Right ventricle myocardium inferior (tissue), 1 donor: ENCODE data around the gene FBXW2. TPM values are rescaled to one million over a fixed set of nuclear protein-coding genes. Genes with fewer than 3 reads are reported as not detected.
"Not testable (repeated sequence)": the region's sequence is repeated elsewhere in the genome, so short reads cannot be mapped to it uniquely, and the experiment has no call there.

Experiments
- ATAC-seq: fragments of 200-7000 bp; cut with Tn5 transposase; one replicate; pipeline ENCODE4 v1.9.1; 2020; ENCODE audit warnings: mild to moderate bottlenecking, moderate library complexity
- DNase-seq: peaks from one replicate; pipeline ENCODE4 v3.0.0; 2021; ENCODE audit errors: missing footprints
- intact Hi-C: fragments of 100-400 bp; cut with DNase I; formaldehyde crosslinking; loops from one replicate; pipeline ENCODE4 v1.11.0; 2022
- total RNA-seq: library from RNA; stranded (reverse); fragmentation: NEBNext Ultra II Directional; extraction: Animal tissue kit (Norgen Biotek cat#: 25700); gene quantifications from one replicate; pipeline ENCODE4 v1.2.1, GENCODE V29; 2021
- donor health status: DM: no; HTN: yes; CAD: no; lungs with severe emphysema.

The FBXW2 gene
- total RNA-seq, 1 donor from 2014 or later = 41.0 TPM

GRCh38 chr9:120756531-120756930 is 36.7 kb downstream of the FBXW2 start:
- intact Hi-C loops = no loop called here
- DNase-seq (no peak), ATAC-seq (no peak)

DNA sequence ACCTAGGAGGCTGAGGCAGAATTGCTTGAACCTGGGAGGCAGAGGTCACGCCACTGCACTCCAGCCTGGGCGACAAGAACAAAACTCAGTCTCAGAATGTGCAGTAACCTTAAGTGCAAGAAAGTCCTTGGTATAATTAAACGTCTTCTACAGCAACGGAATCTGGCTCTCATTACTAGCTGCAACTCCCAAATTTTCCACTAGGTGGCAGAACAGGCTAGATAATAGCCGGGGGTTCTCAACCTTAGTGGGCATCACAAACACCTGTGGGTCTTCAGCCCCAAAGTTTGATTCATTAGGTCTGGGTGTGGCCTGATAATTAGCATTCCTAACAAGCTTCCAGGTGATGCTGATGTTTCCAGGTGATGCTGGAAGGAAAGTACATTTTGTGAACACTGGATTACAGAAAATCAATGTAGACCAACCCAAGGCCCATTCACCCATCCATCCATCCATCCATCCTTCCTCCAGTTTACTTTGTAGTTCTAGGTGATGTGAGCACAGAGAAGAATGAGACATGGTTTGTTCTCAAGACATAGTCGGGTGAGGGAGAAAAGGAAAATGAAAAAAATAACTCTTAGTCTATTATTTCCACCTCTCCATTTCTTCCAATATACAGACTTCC is 37.3 kb downstream of the FBXW2 start:
- DNase-seq (no peak), ATAC-seq (peak; percentile 42)
- intact Hi-C loops = loop anchor here (2.0 kb wide), 1 partner anchor 305 kb away; no protein-coding TSS in a partner anchor

- ATAC-seq (no peak), DNase-seq (no peak)
- intact Hi-C loops = loop anchor here (2.0 kb wide), 1 partner anchor 306 kb away; no protein-coding TSS in a partner anchor
These were observed 38.2 kb downstream of the FBXW2 start for GRCh38 chr9:120755044-120755443.

DNA sequence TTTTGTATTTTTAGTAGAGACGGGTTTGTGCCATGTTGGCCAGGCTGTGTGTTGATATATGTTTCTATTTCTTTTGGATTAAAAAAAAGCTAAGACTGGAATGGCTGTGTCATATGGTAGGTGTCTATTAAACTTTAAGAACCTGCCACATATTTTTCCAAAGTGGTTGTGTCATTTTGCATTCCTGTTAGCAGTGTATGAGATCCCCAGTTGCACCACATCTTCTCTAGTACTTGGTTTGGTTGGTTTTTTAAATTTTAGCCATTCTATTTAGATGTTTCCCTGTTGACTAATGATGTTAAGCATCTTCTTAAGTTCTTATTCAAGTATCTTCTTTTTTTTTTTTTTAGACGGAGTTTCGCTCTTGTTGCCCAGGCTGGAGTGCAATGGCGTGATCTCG is 42.8 kb downstream of the FBXW2 start:
- intact Hi-C loops = no loop called here
- ATAC-seq (no peak), DNase-seq (no peak)

DNA sequence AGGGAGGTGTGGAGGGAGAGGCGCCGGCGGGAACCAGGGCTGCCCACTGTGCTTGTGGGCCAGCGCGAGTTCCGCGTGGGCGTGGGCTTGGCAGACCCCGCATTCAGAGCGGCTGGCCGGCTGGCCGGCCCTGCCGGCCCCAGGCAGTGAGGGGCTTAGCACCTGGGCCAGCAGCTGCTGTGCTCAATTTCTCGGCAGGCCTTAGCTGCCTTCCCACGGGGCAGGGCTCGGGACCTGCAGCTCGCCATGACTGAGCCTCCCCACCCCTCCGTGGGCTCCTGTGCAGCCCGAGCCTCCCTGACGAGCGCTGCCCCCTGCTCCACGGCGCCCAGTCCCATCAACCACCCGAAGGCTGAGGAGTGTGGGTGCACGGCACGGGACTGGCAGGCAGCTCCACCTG is 46.9 kb downstream of the FBXW2 start:
- DNase-seq, ATAC-seq, intact Hi-C loops: not testable (repeated sequence)

DNA sequence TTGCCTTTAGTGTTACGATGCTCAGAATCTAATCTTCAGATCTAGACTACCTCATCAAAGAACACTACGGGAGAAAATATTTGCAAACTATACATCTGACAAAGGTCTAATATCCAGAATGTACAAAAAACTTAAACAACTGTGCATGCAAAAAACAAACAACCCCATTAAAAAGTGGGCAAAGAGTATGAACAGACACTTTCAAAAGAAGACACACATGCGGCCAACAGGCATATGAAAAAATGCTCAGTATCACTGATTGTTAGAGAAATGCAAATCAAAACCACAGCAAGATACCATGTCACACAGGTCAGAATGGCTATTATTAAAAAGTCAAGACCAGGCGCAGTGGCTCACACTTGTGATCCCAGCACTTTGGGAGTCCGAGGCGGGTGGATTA is 47.9 kb downstream of the FBXW2 start:
- no peak for ATAC-seq
- no peak for DNase-seq
- intact Hi-C loops = no loop called here

DNA sequence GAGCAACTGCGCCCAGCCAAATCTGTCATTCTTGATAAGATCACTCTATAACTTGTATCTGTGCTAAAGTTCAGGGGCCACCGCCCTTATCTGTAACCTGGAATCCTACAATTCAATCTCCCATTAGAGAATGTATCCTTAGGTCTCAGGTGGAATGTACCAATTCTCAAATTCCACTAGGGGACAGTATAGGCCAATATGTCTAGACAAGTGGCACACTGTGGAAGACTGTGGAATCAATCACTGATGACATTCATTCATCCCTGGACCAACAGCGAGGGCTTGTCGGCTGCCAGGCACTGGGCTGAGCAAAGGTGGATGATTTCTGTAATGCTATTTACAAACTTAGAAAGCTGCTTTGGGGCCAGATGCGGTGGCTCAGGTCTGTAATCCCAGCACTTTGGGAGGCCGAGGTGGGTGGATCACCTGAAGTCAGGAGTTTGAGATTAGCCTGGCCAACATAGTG is 50.2 kb downstream of the FBXW2 start:
- intact Hi-C loops = no loop called here
- ATAC-seq (no peak), DNase-seq (no peak)

DNA sequence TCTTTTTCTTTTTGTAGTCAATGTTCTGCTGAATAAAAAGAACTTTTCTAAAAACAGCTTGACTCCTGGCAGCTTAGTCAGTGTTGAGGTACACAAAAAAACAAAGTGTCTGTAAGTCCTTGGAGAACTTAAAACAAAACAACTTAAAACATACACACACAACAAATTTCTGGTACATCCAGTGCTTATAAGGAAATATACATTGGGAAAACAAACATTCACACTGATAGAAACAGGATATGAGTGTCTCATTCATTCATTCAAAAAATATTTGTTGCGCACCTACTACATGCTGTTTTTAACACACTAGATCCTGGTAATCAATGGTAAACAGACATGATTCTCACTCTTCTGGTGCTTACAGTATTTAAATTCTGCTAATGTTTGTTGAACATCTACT is 51.5 kb downstream of the FBXW2 start:
- no peak for DNase-seq
- intact Hi-C loops = no loop called here
- ATAC-seq = no peak

DNA sequence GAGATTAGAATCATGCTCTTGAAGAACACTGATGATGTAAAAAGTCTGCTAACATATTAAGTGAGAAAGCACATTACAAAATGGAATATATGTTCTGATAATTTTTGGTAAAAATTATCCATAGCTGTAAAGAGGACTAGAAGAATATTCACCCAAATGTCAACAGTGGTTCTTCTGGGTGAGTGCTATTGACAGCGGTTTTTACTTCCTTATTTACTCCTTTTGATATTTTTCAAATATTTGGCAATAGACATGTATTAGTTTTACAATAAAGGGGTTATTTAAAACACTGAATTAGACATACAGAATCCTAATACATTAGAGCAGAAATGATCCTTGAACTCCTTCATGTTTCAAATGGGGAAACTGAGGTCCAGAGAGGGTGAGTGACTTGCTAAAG is 52.0 kb downstream of the FBXW2 start:
- no peak for ATAC-seq
- intact Hi-C loops = no loop called here
- DNase-seq = no peak

GRCh38 chr9:120740132-120740531 is 53.1 kb downstream of the FBXW2 start:
- no peak for DNase-seq
- intact Hi-C loops = no loop called here
- ATAC-seq = no peak

GRCh38 chr9:120737416-120738165 is 55.6 kb downstream of the FBXW2 start:
- intact Hi-C loops = loop anchor here (10.0 kb wide), 1 partner anchor 123 kb away; no protein-coding TSS in a partner anchor
- DNase-seq = no peak
- ATAC-seq = no peak

DNA sequence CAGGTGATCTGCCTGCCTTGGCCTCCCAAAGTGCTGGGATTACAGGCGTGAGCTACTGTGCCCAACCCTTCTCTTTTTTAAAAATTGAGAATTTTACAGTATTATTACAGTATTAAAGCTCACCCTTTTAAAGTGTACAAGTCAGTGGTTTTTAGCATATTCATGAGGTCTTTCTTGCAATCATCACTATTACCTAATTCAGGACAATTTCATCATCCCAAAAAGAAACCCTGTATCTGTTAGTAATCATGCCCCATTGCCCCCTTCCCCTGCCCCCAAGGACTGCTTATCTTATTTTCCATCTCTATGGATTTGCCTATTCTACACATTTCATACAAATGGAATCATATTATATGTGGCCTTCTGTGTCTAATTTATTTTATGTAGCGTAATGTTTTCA is 56.3 kb downstream of the FBXW2 start:
- no peak for ATAC-seq
- intact Hi-C loops = loop anchor here (10.0 kb wide), 1 partner anchor 122 kb away; no protein-coding TSS in a partner anchor
- DNase-seq = no peak

- DNase-seq (peak; percentile 66), ATAC-seq (no peak)
- intact Hi-C loops = loop anchor here (10.0 kb wide), 1 partner anchor 121 kb away; no protein-coding TSS in a partner anchor
These were observed 57.6 kb downstream of the FBXW2 start for GRCh38 chr9:120735415-120736126.

- DNase-seq = peak; percentile 54
- intact Hi-C loops = loop anchor here (10.0 kb wide), 1 partner anchor 120 kb away; no protein-coding TSS in a partner anchor
- no peak for ATAC-seq
These were observed 58.4 kb downstream of the FBXW2 start for GRCh38 chr9:120734607-120735410.

GRCh38 chr9:120733190-120733589 is 60.0 kb downstream of the FBXW2 start:
- intact Hi-C loops = loop anchor here (10.0 kb wide), 1 partner anchor 118 kb away; no protein-coding TSS in a partner anchor
- no peak for DNase-seq
- ATAC-seq = peak; percentile 62

GRCh38 chr9:120730654-120731514 is 62.3 kb downstream of the FBXW2 start:
- DNase-seq (no peak), ATAC-seq (peak; percentile 84)
- intact Hi-C loops = loop anchor here (10.0 kb wide), 1 partner anchor 116 kb away; no protein-coding TSS in a partner anchor

GRCh38 chr9:120729791-120730241 is 63.4 kb downstream of the FBXW2 start:
- intact Hi-C loops = loop anchor here (10.0 kb wide), 1 partner anchor 115 kb away; no protein-coding TSS in a partner anchor
- ATAC-seq (no peak), DNase-seq (no peak)
